GM21576 (cell line): ENCODE data around the gene CHMP4A.
"Not testable (repeated sequence)": the region's sequence is repeated elsewhere in the genome, so short reads cannot be mapped to it uniquely, and the experiment has no call there.

Experiments used
- ATAC-seq: cut with Tn5 transposase; IDR thresholded peaks from one replicate; pipeline ENCODE4 v1.9.1; 2021; ENCODE audit warnings: mild to moderate bottlenecking, moderate library complexity; ENCODE audit not compliant: unreplicated experiment

Gene CHMP4A

DNA sequence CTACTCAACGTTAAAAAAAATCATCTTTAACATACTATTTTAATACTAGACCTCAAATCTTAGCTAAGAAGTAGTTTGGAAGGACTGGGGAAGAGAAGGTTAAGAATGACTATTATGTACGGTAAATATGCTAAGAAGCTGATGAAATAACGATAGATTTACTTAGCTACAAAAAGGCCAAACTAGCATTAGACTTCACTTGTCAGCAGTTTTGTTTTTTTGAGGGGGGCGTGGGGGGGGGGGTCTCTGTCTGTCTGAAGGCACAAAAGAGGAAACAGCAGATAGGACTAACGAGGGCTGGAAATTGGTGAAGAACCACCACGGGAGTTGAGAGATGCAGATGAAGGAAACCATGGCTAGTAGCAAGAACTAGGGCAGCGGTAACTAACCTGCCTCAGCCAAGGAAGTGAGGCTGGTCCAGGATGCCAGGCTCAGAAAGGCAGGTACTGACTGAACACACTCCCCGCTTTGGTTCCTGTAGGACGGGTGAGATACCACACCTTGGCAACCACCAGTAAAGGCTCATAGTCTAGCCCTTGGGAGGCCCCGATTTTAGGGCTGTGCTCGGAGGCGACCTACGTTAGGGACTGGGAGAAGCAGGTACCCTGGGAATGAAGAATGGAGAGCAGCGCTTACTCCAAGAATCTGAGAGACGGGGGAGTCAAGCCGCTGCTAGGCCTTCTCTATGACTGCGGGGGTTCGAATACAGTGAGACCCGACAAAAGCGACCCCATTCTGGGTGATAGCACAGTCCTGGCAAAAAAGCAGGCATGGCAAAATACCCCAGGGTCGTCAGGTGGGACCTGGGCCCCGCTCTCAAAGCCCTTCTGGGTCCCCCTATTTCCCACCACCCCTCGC, 18.2 kb upstream of the CHMP4A start:
- no peak for ATAC-seq

GRCh38 chr14:24228902-24229301, 15.6 kb upstream of the CHMP4A start:
- no peak for ATAC-seq

DNA sequence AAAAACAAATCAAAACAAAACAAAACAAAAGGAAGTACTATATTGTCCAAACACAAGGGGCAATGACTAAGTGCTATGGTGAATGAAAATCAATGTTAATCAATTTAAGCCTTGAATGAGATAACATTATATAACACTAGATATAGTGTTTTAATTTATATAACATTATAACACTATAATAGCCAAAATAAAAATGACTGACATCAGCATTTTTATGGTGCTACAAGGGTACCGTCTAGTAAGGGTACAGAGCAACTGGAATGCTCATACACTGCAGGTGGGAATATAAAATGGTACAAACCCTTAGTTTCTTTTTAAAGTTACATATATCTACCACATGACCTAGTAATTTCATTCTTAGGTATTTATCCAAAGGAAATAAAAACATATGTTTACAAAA, 13.2 kb upstream of the CHMP4A start:
- no peak for ATAC-seq

DNA sequence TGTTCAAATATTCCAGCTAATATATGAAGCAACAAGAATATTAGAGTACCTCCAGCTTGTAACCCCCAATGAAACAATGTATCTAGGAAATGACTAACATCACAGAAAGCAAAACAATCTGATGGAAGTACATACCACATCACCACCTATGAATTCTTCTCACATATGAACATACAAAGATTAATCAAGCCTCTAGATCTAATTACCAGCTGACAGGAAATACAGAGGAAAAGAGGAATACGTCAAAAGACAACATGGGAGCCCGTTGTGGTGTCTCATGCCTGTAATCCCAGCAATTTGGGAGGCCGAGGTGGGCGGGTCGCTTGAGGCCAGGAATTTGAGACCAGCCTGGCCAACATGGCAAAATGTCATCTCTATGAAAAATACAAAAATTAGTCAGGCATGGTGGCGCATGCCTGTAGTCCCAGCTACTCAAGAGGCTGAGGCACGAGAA, 11.4 kb upstream of the CHMP4A start:
- no peak for ATAC-seq

DNA sequence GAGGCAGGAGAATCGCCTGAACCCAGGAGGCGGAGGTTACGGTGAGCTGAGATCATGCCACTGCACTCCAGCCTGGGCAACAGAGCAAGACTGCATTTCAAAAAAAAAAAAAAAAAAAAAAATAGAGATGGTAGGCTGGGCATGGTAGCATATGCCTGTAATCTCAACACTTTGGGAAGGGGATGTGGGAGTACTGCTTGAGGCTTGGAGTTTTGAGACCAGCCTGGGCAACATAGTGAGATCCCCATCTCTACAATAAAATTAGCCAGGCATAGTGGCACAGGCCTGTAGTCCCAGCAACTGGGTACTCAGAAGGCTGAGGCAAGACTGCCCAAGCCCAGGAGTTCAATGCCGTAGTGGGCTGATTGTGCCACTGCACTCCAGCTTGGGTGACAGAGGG, 9.7 kb upstream of the CHMP4A start:
- ATAC-seq: not testable (repeated sequence)

DNA sequence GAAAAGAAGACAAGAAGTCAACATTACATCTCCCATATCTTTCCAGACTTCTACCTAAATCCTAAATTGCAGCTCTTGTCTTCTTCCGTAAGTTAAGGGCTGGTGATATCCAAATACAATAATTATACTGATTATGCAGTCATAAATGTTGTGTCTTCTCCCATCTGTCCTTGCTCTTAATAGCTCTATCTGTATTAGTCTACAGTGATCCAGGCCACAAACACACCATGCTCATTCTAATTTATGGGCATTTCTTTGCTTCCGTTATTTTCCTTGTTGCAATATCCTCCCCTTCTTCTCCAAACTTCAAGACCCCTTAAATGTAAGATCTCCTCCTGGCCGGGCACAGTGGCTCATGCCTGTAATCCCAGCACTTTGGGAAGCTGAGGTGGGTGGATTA, 6.2 kb upstream of the CHMP4A start:
- ATAC-seq: no peak

- ATAC-seq: no peak
Observed at GRCh38 chr14:24219080-24219479, 5.8 kb upstream of the CHMP4A start.

- not testable (repeated sequence) for ATAC-seq
Observed at GRCh38 chr14:24216876-24217275, 3.6 kb upstream of the CHMP4A start.

DNA sequence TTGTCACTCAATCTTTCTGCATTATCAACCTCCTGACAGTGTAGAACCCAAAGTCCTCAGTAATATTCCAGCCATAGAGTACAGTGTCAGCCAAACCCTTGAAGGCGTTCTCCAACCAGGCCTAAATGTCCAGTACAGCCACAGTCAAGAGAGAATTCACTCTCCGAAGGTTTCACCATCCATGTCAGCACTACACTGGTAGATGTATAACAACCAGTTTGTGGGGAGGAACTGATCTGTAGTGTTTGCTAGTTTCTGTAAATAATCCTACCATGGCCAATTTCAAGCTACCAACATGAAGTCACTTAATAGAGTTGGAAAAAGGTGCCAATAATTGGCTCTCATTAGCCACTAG, 3.0 kb upstream of the CHMP4A start:
- no peak for ATAC-seq

- peak; percentile 60 for ATAC-seq
Observed at GRCh38 chr14:24215495-24216344, 2.4 kb upstream of the CHMP4A start, which contains the start of gene MDP1. TSS of gene MDP1 (minus strand) at chr14:24216066. CDS start at chr14:24215955, 111 bp downstream.

GRCh38 chr14:24213866-24214662, 776 bp upstream of the CHMP4A start:
- ATAC-seq: no peak

DNA sequence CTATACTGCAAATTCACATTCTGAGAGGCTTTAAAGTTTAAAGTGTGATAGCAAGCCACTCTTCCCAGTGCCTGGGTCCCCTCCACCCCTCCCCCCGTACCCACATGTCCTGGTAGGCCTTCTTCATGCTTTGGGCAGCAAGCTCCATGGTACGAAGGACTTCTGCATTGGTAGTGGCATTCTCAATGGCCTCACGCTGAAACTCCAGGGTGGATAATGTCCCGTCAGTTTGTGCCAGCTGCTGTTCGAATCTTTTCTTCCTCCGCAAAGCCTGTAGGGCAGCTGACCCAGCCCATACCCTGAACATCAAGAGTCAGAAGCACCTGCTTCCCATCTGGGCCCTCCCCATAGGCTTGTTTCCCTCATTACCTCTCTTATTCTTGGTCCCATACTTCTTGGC, 2.0 kb downstream of the CHMP4A start:
- ATAC-seq: no peak

DNA sequence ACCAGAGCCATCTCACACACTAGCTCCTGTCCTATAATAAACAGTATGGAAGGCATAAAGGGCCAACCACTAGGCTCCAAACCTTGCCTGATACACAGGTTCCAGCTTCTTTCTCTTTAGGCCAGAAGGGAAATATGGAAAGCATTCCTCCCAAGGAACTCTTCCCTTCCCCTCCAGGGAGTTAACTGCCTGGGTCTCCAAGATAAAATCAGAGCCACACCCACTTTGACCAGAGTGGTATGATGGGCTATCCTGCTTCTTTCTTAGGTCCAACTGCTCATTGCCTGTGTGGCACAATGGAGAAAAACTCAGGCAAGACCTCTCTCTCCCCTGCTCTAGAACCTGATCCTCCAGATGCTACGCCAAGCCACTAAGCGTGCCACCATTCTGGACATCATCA, 5.7 kb downstream of the CHMP4A start:
- no peak for ATAC-seq

DNA sequence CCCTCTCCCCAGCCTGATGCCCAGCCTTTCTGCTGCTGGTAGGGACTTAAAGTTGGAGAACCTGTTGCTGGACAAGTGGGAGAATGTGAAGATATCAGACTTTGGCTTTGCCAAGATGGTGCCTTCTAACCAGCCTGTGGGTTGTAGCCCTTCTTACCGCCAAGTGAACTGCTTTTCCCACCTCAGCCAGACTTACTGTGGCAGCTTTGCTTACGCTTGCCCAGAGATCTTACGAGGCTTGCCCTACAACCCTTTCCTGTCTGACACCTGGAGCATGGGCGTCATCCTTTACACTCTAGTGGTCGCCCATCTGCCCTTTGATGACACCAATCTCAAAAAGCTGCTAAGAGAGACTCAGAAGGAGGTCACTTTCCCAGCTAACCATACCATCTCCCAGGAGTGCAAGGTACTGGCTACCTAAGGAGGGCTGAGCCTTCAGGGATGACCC, 6.2 kb downstream of the CHMP4A start:
- no peak for ATAC-seq

- ATAC-seq: no peak
Observed at GRCh38 chr14:24206260-24207103, 6.8 kb downstream of the CHMP4A start.

DNA sequence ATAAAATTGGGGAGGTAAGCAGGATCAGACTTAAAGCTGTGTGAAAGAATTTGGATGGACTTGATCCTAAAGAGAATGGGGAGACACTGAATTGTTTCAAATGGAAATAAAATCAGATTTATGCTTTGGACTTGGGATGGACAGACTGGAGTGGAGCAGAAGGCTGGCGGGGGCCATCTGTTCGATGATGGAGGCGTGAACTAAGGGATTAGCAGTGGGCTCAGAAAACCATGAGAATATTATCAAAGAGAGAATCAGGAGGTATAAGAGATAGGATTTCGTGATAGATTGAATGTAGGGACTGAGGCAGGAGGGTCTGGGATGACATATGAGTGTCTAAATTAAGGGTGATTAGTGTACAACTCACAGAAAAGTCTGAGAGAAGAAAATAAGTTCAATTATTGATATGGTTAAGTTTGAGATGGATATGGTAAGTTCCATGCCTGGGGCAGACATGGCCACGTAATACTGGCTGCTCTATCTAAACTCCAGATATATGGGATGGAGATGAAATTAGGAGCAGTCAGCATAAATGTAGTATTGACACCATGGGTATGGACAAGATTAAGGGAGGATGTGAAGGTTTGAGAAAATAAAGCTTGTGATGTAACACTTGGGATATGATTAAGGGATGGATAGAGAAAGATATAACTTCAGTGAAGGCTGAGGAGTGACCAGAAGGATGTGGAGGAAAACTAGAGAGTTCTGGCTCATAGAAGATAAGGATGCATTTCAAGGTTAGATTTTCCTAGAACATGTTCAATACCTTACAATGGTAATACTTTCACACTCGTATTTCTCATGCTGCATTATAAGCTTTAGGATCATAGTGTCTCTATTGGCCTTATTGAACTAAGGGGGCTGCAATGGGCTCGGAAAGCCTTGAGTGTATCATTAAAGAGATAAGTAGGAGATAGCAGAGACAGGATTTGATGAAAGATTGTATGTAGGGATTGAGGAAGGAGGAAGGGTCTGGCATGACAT, 8.8 kb downstream of the CHMP4A start:
- no peak for ATAC-seq

GRCh38 chr14:24203249-24203886, 9.9 kb downstream of the CHMP4A start:
- not testable (repeated sequence) for ATAC-seq

DNA sequence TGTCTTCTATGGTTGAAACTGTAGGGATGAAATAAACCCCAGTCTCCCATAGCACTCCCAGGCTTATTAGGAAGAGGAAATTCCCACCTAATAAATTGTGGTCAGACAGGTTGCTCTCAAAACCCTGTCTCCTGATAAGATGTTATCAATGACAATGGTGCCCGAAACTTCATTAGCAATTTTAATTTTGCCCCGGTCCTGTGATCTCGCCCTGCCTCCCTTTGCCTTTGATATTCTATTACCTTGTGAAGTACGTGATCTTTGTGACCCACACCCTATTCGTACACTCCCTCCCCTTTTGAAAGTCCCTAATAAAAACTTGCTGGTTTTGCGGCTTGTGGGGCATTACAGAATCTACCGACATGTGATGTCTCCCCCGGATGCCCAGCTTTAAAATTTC, 10.8 kb downstream of the CHMP4A start:
- ATAC-seq: not testable (repeated sequence)
